ENCODE measurements around the gene TMA7B. TPM values are rescaled to one million over a fixed set of nuclear protein-coding genes. Genes with fewer than 3 reads are reported as not detected.
"Not testable (repeated sequence)": the region's sequence is repeated elsewhere in the genome, so short reads cannot be mapped to it uniquely, and the experiment has no call there.

Gene TMA7B
- total RNA-seq, 2 donors from 2014 or later = 0.86 to 2.8 TPM

GRCh38 chr22:39939830-39940229 is 20.4 kb upstream of the TMA7B start:
- H3K27me3 Mint-ChIP-seq = no peaks in the 10 kb centered on the region
- peaks cover 36 to 70% of the 10 kb centered on the region in 2 donors for H3K4me1 Mint-ChIP-seq (ENCODE audit: low read depth in 2 of 2)
- H3K27ac Mint-ChIP-seq = peak overlapping the region; percentile 61 to 81
- H3K36me3 Mint-ChIP-seq = no peaks in the 10 kb centered on the region
- H3K4me3 Mint-ChIP-seq = no peak overlapping the region
- no peaks in the 10 kb centered on the region for H3K9me3 Mint-ChIP-seq
- DNase-seq (ENCODE audit: low spot score) (no peak), ATAC-seq (no peak)

- ATAC-seq = peak in 1 of 2 donors; percentile 36
- no peak for DNase-seq (ENCODE audit: low spot score)
- no peaks in the 10 kb centered on the region for H3K9me3 Mint-ChIP-seq
- no peaks in the 10 kb centered on the region for H3K36me3 Mint-ChIP-seq
- peak overlapping the region; percentile 8 for H3K4me3 Mint-ChIP-seq
- peak overlapping the region; percentile 61 to 81 for H3K27ac Mint-ChIP-seq
- H3K4me1 Mint-ChIP-seq (ENCODE audit: low read depth in 2 of 2) = peaks cover 33 to 68% of the 10 kb centered on the region in 2 donors
- H3K27me3 Mint-ChIP-seq = no peaks in the 10 kb centered on the region
Measured at GRCh38 chr22:39940757-39941305, 19.4 kb upstream of the TMA7B start.

GRCh38 chr22:39941601-39942000 is 18.6 kb upstream of the TMA7B start:
- H3K27ac Mint-ChIP-seq = peak overlapping the region; percentile 45 to 81
- ATAC-seq = no peak
- no peak overlapping the region for H3K4me3 Mint-ChIP-seq
- H3K36me3 Mint-ChIP-seq = no peaks in the 10 kb centered on the region
- peaks cover 28 to 60% of the 10 kb centered on the region in 2 donors for H3K4me1 Mint-ChIP-seq (ENCODE audit: low read depth in 2 of 2)
- H3K27me3 Mint-ChIP-seq = no peaks in the 10 kb centered on the region
- no peaks in the 10 kb centered on the region for H3K9me3 Mint-ChIP-seq
- DNase-seq (ENCODE audit: low spot score) = no peak

DNA sequence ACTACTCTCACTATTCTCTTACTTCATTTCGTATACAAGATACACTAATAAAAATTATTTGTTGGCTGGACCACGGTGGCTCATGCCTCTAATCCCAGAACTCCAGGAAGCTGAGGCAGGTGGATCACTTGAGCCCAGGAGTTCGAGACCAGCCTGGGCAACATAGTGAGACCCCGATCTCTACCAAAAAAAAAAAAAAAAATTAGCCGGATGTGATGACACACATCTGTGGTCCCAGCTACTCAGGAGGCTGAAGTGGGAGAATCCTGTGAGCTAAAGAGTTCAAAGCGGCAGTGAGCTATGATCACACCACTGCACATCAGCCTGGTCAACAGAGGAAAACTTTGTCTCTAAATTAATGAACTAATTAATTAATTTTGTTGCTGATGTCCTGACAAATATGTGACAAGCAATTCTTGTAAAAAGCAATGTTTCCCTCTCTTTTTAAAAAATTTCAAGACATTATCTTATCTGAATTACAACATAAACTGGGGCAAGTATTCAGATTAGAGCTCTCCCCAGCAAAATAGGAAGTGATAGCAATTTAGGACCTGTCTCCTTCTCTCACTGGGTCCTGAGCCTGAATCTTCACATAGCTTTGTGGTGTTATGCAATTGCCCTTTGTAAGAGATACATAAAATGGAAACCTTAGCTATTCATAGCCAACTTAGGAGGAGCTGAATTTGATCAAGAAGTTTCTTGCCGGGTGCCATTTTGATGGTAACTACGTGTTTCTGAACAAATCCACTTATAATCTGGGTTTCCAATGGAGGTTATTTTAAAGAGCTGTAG is 17.6 kb upstream of the TMA7B start:
- Mint-ChIP-seq H3K4me1 (ENCODE audit: low read depth in 2 of 2) (peaks cover 24 to 58% of the 10 kb centered on the region in 2 donors), H3K36me3 (no peaks in the 10 kb centered on the region), H3K4me3 (peak overlapping the region; percentile 56), H3K27me3 (no peaks in the 10 kb centered on the region), H3K27ac (peak overlapping the region; percentile 81 to 86), H3K9me3 (no peaks in the 10 kb centered on the region)
- ATAC-seq = peak; percentile 45 to 61
- no peak for DNase-seq (ENCODE audit: low spot score)

- DNase-seq (ENCODE audit: low spot score) = no peak
- Mint-ChIP-seq H3K36me3 (no peaks in the 10 kb centered on the region), H3K4me1 (ENCODE audit: low read depth in 2 of 2) (peaks cover 19 to 51% of the 10 kb centered on the region in 2 donors), H3K27me3 (no peaks in the 10 kb centered on the region), H3K4me3 (peak overlapping the region; percentile 56), H3K27ac (peak overlapping the region; percentile 81 to 86), H3K9me3 (no peaks in the 10 kb centered on the region)
- peak in 1 of 2 donors; percentile 13 for ATAC-seq
Measured at GRCh38 chr22:39943337-39943736, 16.9 kb upstream of the TMA7B start.

DNA sequence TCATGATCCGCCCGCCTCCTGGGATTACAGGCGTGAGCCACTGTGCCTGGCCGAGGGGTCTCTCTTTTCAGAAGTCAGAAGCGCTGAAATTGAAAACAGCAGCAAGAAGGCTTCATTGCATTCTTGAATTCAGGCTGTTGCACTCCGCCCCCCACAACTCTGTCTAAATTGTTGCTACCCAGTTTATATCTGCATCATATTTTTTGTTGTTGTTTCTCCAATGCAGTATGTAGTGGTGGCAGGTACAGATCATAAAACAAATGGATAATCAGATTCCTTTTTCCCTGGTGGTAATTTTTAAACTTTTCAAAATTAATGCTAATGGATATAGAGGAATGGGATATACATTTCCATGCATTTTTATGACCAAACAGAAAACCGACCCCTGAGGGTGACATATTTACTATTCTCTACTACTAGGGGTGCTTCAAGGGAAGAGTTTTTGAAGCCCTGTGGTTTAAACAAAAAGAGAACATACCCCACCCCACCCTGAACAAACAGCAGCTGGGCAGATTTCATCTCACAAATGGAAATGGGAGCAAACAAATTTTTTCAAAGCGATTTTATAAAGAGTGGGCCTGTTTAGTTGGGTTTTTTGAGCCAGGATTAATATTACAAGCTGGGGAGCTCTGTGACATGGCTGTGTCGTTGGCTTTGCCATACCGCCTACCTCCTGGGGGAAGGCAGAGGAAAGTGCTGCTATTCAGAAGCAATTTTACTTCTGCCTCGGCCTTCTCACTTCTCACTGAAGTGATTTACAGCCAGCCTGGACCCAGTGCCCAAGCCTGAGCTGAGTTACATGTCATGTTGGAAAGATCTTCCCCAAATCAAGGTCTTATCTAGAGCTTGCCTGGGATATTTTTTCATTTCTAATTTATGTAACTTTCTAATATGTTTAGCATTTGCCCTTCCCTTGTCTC is 16.0 kb upstream of the TMA7B start:
- Mint-ChIP-seq H3K27ac (peak overlapping the region; percentile 60 to 68), H3K4me1 (ENCODE audit: low read depth in 2 of 2) (peaks cover 19 to 59% of the 10 kb centered on the region in 2 donors), H3K4me3 (no peak overlapping the region), H3K36me3 (peaks cover 4% of the 10 kb centered on the region), H3K27me3 (no peaks in the 10 kb centered on the region), H3K9me3 (no peaks in the 10 kb centered on the region)
- no peak for DNase-seq (ENCODE audit: low spot score)
- ATAC-seq = no peak

GRCh38 chr22:39946126-39946502 is 14.1 kb upstream of the TMA7B start:
- DNase-seq (ENCODE audit: low spot score) (no peak), ATAC-seq (no peak)
- Mint-ChIP-seq H3K27me3 (no peaks in the 10 kb centered on the region), H3K27ac (no peak overlapping the region), H3K4me3 (no peak overlapping the region), H3K36me3 (peaks cover 6% of the 10 kb centered on the region), H3K9me3 (no peaks in the 10 kb centered on the region), H3K4me1 (ENCODE audit: low read depth in 2 of 2) (peaks cover 25 to 68% of the 10 kb centered on the region in 2 donors)

DNA sequence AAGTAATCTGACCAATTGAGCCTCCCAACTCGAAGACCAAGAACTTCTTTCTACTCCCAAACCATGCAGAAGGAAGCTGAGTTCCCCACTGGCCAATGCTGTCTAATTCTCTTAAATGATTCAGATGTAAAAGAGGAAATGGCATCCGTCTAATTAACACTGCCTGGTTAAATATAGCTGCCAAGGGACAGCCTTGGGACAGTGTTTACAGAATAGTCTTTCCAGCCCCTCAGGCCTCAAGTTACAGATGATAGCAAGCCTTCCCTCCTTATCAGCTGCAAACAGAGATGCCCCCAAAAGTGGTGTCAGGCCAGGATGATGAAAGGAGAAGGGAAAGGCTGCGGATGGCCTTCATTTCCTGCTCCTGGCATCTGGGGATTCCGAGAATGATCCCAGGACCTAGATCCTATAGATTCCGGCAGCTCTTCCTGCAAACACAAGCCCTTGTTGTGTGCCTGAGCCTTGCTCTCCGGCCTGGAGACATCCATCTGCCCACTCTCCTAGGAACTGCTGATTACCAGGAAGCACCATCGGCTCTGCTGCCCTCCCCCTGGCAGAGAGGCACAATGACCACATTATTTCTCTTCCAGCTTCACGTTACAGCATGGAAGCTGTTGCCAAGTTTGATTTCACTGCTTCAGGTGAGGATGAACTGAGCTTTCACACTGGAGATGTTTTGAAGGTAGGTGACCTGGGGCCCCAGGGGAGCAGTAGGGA is 13.5 kb upstream of the TMA7B start:
- no peak overlapping the region for H3K4me3 Mint-ChIP-seq
- ATAC-seq (no peak), DNase-seq (ENCODE audit: low spot score) (no peak)
- H3K4me1 Mint-ChIP-seq (ENCODE audit: low read depth in 2 of 2) = peaks cover 30 to 71% of the 10 kb centered on the region in 2 donors
- peak overlapping the region; percentile 48 to 51 for H3K27ac Mint-ChIP-seq
- H3K9me3 Mint-ChIP-seq = no peaks in the 10 kb centered on the region
- H3K27me3 Mint-ChIP-seq = no peaks in the 10 kb centered on the region
- peaks cover 11% of the 10 kb centered on the region for H3K36me3 Mint-ChIP-seq

DNA sequence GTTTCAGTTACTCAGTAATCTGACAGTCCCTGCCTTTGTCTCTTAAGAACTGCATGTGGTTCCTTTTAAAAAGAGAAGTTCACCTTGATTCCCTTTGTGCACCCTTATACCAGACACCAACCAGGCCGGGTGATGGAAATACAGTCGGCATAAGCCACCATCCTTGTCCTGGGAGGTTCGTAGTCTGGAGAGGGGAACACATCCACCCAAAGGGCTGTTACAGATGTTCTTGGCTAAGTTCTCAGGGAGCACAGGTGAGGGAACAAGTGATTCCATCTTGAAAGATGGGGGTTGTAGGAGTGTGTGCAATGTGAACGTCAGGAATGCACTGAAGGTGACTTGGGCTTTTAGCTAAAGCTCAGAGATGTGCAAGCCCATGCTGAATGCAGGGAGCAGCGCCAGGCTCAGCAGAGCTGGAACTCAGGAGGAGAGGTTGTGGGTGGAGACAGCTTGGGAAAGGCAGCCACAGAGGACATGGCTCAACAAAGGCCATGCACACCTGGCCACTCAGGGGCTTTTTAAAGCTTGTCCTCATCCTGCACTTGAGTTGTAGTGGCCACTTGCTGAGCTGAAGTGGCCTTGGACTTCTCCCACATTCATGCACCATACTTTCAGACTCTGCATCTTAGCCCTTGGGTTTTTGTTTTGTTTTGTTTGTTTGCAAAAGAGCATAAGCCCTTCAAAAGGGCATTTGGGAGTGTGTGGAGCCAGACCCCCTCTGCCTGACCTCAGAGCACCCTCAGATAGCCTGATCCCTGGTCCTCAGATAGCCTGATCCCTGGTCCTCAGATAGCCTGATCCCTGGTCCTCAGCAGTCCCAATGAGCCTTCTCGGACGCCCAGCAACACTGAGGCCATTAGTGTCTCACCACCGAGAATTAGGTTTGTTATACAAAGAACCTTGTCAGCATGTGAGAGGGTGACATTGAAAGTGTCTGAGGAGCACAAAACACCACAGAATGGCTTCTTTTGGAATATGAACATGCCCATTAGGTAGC is 12.7 kb upstream of the TMA7B start:
- H3K27ac Mint-ChIP-seq = peak overlapping the region; percentile 48 to 51
- no peaks in the 10 kb centered on the region for H3K9me3 Mint-ChIP-seq
- ATAC-seq (no peak), DNase-seq (ENCODE audit: low spot score) (no peak)
- no peaks in the 10 kb centered on the region for H3K27me3 Mint-ChIP-seq
- H3K4me1 Mint-ChIP-seq (ENCODE audit: low read depth in 2 of 2) = peaks cover 36 to 73% of the 10 kb centered on the region in 2 donors
- no peak overlapping the region for H3K4me3 Mint-ChIP-seq
- H3K36me3 Mint-ChIP-seq = peaks cover 11% of the 10 kb centered on the region

GRCh38 chr22:39949964-39950737 is 10.0 kb upstream of the TMA7B start:
- Mint-ChIP-seq H3K27me3 (no peaks in the 10 kb centered on the region), H3K36me3 (peaks cover 11% of the 10 kb centered on the region), H3K4me3 (no peak overlapping the region), H3K9me3 (no peaks in the 10 kb centered on the region), H3K4me1 (ENCODE audit: low read depth in 2 of 2) (peaks cover 39 to 69% of the 10 kb centered on the region in 2 donors), H3K27ac (peak overlapping the region; percentile 14 to 35)
- no peak for DNase-seq (ENCODE audit: low spot score)
- no peak for ATAC-seq

DNA sequence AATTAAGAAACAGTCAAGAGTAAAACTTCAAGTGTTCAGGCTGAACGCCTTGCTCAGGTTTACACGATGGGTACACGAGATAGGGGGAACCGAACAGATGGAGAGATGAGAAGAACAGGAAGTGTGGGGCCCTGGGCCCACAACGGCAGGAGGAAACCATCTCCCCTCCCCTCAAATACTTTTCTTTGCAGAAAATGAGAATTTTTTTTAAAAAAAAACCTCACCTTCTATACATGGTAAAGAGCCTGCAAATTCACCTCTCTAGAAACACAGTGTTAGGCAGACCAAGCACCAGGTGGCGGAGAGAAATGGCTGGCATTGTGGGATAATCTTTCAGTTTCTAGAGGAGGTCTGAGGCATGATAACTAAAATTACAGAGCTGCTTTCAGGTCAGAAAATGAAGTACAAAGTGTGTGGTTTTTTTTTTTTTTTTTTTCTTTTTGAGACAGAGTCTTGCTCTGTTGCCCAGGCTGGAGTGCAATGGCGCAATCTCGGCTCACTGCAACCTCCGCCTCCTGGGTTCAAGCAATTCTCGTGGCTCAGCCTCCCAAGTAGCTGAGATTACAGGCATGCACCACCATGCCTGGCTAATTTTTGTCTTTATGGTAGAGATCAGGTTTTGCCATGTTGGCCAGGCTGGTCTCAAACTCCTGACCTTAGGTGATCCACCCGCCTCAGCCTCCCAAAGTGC is 8.4 kb upstream of the TMA7B start:
- not testable (repeated sequence) for DNase-seq (ENCODE audit: low spot score); H3K27me3 Mint-ChIP-seq; H3K9me3 Mint-ChIP-seq
- peak; percentile 21 to 59 for ATAC-seq
- peaks cover 11% of the 10 kb centered on the region for H3K36me3 Mint-ChIP-seq
- peak overlapping the region; percentile 20 for H3K4me3 Mint-ChIP-seq
- H3K27ac Mint-ChIP-seq = peak overlapping the region; percentile 35 to 78
- peaks cover 40 to 72% of the 10 kb centered on the region in 2 donors for H3K4me1 Mint-ChIP-seq (ENCODE audit: low read depth in 2 of 2)
